CD14-positive monocyte (primary cell): ENCODE data around the gene BRPF1. TPM values are rescaled to one million over a fixed set of nuclear protein-coding genes. Genes with fewer than 3 reads are reported as not detected.

Experiments
- DNase-seq, 3 donors: peaks; one replicate each; pipeline ENCODE4 v3.0.0-alpha.2; 2011 to 2022
- H2AFZ ChIP-seq: 2 replicates; pipeline ENCODE4 v1.6.0; 2012; ENCODE audit warnings: mild to moderate bottlenecking, low read depth, low read length, inconsistent platforms; ENCODE audit not compliant: insufficient read depth, poor library complexity, severe bottlenecking
- H3K27ac ChIP-seq, 2 donors: 1 replicate in 1 of 2; 2 replicates in 1 of 2; pipeline ENCODE4 v1.5.1; 2012 to 2013; ENCODE audit warnings: low read length in 2 of 2, control low read depth in 1 of 2, inconsistent platforms in 1 of 2, low read depth in 1 of 2, mild to moderate bottlenecking in 1 of 2
- H3K27me3 ChIP-seq, 2 donors: one replicate each; pipeline versions ENCODE4 v1.6.0 to v1.6.1; 2011 to 2013; ENCODE audit warnings: low read length in 2 of 2; ENCODE audit not compliant: control insufficient read depth in 2 of 2, insufficient read depth in 2 of 2
- H3K36me3 ChIP-seq, 2 donors: replicated peaks in 1 of 2; 1 replicate in 1 of 2; 2 replicates in 1 of 2; pipeline versions ENCODE4 v1.5.1 to v1.6.1; 2012 to 2013; ENCODE audit warnings: low read length in 2 of 2, control low read depth in 1 of 2, inconsistent platforms in 1 of 2, mild to moderate bottlenecking in 1 of 2; ENCODE audit not compliant: insufficient read depth in 2 of 2, control insufficient read depth in 1 of 2
- H3K4me1 ChIP-seq, 2 donors: 1 replicate in 1 of 2; 2 replicates in 1 of 2; pipeline versions ENCODE4 v1.5.1 to v1.6.1; 2012 to 2013; ENCODE audit warnings: low read length in 2 of 2, control low read depth in 1 of 2, inconsistent platforms in 1 of 2, mild to moderate bottlenecking in 1 of 2, moderate library complexity in 1 of 2; ENCODE audit not compliant: insufficient read depth in 2 of 2, control insufficient read depth in 1 of 2
- H3K4me2 ChIP-seq: replicated peaks from 2 replicates; pipeline ENCODE3; 2012; ENCODE audit warnings: low read length, moderate library complexity, mild to moderate bottlenecking; ENCODE audit not compliant: poor library complexity, severe bottlenecking; ENCODE audit errors: extremely low read depth
- H3K4me3 ChIP-seq, 3 experiments: fragments of 200-600 bp in 1 of 3; sonication (generic) in 1 of 3; replicated peaks in 1 of 3; 1 replicate in 2 of 3; 2 replicates in 1 of 3; pipeline ENCODE4 v1.5.1; 2011 to 2013; ENCODE audit warnings: low read length in 3 of 3, mild to moderate bottlenecking in 3 of 3, control low read depth in 2 of 3, low read depth in 2 of 3, inconsistent platforms in 1 of 3, moderate library complexity in 1 of 3
- H3K79me2 ChIP-seq: 2 replicates; pipeline ENCODE4 v1.6.0; 2012; ENCODE audit warnings: mild to moderate bottlenecking, control low read depth, inconsistent platforms, low read length, moderate library complexity; ENCODE audit not compliant: insufficient read depth
- H3K9ac ChIP-seq: 2 replicates; pipeline ENCODE4 v1.6.0; 2017; ENCODE audit warnings: low read length, mild to moderate bottlenecking; ENCODE audit not compliant: insufficient read depth, poor library complexity, severe bottlenecking
- H3K9me3 ChIP-seq, 2 donors: replicated peaks in 1 of 2; 1 replicate in 1 of 2; 2 replicates in 1 of 2; pipeline versions ENCODE4 v1.5.1 to v1.6.1; 2012 to 2013; ENCODE audit warnings: low read length in 2 of 2, control low read depth in 1 of 2; ENCODE audit not compliant: control insufficient read depth in 1 of 2, insufficient read depth in 1 of 2
- H4K20me1 ChIP-seq: 2 replicates; pipeline ENCODE4 v1.6.0; 2012; ENCODE audit warnings: mild to moderate bottlenecking, low read length, control low read depth, moderate library complexity; ENCODE audit not compliant: insufficient read depth
- H3K27ac Mint-ChIP-seq, 7 donors: one replicate each; pipeline ENCODE4 v1.8.0; 2020; ENCODE audit warnings: mild to moderate bottlenecking in 7 of 7, mixed read lengths in 7 of 7, moderate library complexity in 6 of 7, inconsistent platforms in 2 of 7
- H3K27me3 Mint-ChIP-seq, 3 donors: one replicate each; pipeline ENCODE4 v1.8.0; 2021 to 2022; ENCODE audit warnings: low read depth in 3 of 3, mild to moderate bottlenecking in 3 of 3, mixed read lengths in 3 of 3, moderate library complexity in 3 of 3, inconsistent platforms in 1 of 3
- H3K36me3 Mint-ChIP-seq, 2 donors: one replicate each; pipeline ENCODE4 v1.8.0; 2020; ENCODE audit warnings: mixed read lengths in 2 of 2, inconsistent platforms in 1 of 2, mild to moderate bottlenecking in 1 of 2
- H3K4me1 Mint-ChIP-seq: one replicate; pipeline ENCODE4 v1.8.0; 2020; ENCODE audit warnings: mild to moderate bottlenecking, mixed read lengths
- H3K4me3 Mint-ChIP-seq, 2 donors: one replicate each; pipeline ENCODE4 v1.8.0; 2020; ENCODE audit warnings: mild to moderate bottlenecking in 2 of 2, mixed read lengths in 2 of 2, moderate library complexity in 1 of 2
- H3K9me3 Mint-ChIP-seq, 7 donors: one replicate each; pipeline ENCODE4 v1.8.0; 2020 to 2022; ENCODE audit warnings: mixed read lengths in 7 of 7, mild to moderate bottlenecking in 6 of 7, moderate library complexity in 6 of 7, inconsistent platforms in 2 of 7
- CTCF ChIP-seq: fragments of 200-600 bp; IDR thresholded peaks from one replicate; pipeline ENCODE4 v1.8.0; 2022; ENCODE audit warnings: antibody characterized with exemption, mild to moderate bottlenecking
- WGBS: methylation state at CpG from one replicate; pipeline ENCODE4 v1.1.5; 2013; ENCODE audit warnings: missing lambda C conversion rate; ENCODE audit not compliant: insufficient coverage; 5-methylcytosine and 5-hydroxymethylcytosine counted together
- intact Hi-C, 2 donors: fragments of 100-400 bp; cut with micrococcal nuclease; formaldehyde crosslinking; loops; one replicate each; pipeline versions ENCODE4 v1.15.0 to v1.15.1; 2023
- polyA plus RNA-seq, 3 donors: library from polyadenylated mRNA; depleted of rRNA in 1 of 3; unstranded in 2 of 3; stranded (reverse) in 1 of 3; fragments of 300-500 nt in 2 of 3; fragments of >200 nt in 1 of 3; fragmentation: Illumina TruSeq in 2 of 3; gene quantifications; 1 replicate in 2 of 3; 2 replicates in 1 of 3; pipeline ENCODE4 v1.2.3, GENCODE V29; 2012 to 2021

The BRPF1 gene
- polyA plus RNA-seq, 3 donors: 5.1 to 22.5 (median 10.4) TPM

DNA sequence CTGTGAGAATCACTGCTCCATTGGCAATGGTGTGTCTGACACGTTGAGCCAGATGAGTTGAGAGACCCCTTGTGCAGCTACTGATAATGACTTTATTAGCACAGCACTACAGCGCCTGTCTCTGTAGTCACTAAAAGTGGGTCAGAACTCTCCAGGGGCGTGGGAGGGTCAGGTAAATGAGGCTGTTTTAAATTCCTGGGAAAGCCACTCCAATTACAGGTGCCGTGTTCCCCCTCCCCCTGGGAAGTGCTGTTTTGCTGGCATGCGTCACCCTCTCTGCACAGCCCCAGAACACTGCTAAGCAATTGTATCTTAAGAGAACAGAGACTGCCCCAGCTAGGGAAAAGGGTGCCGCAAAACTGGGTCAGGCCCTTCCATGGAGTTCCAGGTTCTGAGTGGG is 49.4 kb upstream of the BRPF1 start:
- intact Hi-C loops: no loop called here
- no peak overlapping the region for H3K27ac Mint-ChIP-seq
- no peaks in the 10 kb centered on the region for H3K4me1 ChIP-seq
- H3K4me3 ChIP-seq: no peak overlapping the region
- no peak overlapping the region for H3K9ac ChIP-seq
- peaks cover 99% of the 10 kb centered on the region for H4K20me1 ChIP-seq
- H2AFZ ChIP-seq: no peak overlapping the region
- H3K9me3 Mint-ChIP-seq: no peaks in the 10 kb centered on the region
- no peaks in the 10 kb centered on the region for H3K9me3 ChIP-seq
- TF ChIP-seq CTCF: no peak
- H3K4me3 Mint-ChIP-seq: no peak overlapping the region
- no peaks in the 10 kb centered on the region for H3K27me3 ChIP-seq
- H3K4me2 ChIP-seq: no peak overlapping the region
- no peaks in the 10 kb centered on the region for H3K4me1 Mint-ChIP-seq
- H3K27ac ChIP-seq: no peak overlapping the region
- H3K36me3 ChIP-seq: peaks cover 99 to 100% of the 10 kb centered on the region in 2 donors
- peaks cover 3% of the 10 kb centered on the region for H3K79me2 ChIP-seq
- 100% methylated on average over 1 of the region's 6 CpGs for WGBS
- H3K27me3 Mint-ChIP-seq: peaks cover 0 to 5% (median 0%) of the 10 kb centered on the region in 3 donors
- peaks cover 98 to 100% of the 10 kb centered on the region in 2 donors for H3K36me3 Mint-ChIP-seq
- DNase-seq: no peak

DNA sequence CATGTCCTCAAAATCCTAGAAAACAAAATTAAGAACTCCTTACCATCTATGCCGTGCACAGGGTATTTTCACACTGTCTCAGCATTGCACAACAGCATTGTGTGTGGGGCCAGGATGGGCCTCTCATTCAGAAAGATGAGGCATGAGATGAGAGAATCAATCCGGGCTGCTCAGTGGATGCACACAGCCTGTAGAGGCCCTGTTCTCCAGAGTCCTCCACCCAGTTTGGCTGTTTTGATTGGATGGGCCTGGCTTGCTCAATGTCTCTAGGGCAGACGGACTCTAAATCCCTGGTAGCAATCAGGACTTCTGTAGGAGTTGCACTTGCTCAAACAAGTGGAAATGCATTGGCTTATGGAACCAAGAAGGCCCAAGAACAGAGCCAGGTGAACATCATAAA is 48.1 kb upstream of the BRPF1 start:
- Mint-ChIP-seq H3K36me3 (peaks cover 98 to 100% of the 10 kb centered on the region in 2 donors), H3K27ac (no peak overlapping the region), H3K9me3 (no peaks in the 10 kb centered on the region), H3K4me3 (no peak overlapping the region), H3K4me1 (no peaks in the 10 kb centered on the region), H3K27me3 (peaks cover 0 to 6% (median 0%) of the 10 kb centered on the region in 3 donors)
- DNase-seq: no peak
- Histone ChIP-seq H3K4me3 (no peak overlapping the region), H3K4me1 (no peaks in the 10 kb centered on the region), H3K9ac (no peak overlapping the region), H3K27me3 (no peaks in the 10 kb centered on the region), H4K20me1 (peaks cover 98% of the 10 kb centered on the region), H3K27ac (no peak overlapping the region), H3K9me3 (no peaks in the 10 kb centered on the region), H3K4me2 (no peak overlapping the region), H2AFZ (no peak overlapping the region), H3K79me2 (peaks cover 3% of the 10 kb centered on the region), H3K36me3 (peaks cover 98 to 100% of the 10 kb centered on the region in 2 donors)
- WGBS: 100% methylated on average over 2 of the region's 3 CpGs
- intact Hi-C loops: no loop called here
- TF ChIP-seq CTCF: no peak
